ENCODE data around the gene ARRDC1.
"Not testable (repeated sequence)": the region's sequence is repeated elsewhere in the genome, so short reads cannot be mapped to it uniquely, and the experiment has no call there.

ARRDC1 gene, protein sequence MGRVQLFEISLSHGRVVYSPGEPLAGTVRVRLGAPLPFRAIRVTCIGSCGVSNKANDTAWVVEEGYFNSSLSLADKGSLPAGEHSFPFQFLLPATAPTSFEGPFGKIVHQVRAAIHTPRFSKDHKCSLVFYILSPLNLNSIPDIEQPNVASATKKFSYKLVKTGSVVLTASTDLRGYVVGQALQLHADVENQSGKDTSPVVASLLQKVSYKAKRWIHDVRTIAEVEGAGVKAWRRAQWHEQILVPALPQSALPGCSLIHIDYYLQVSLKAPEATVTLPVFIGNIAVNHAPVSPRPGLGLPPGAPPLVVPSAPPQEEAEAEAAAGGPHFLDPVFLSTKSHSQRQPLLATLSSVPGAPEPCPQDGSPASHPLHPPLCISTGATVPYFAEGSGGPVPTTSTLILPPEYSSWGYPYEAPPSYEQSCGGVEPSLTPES

GRCh38 chr9:137605121-137606004 lies at the start of gene ARRDC1:
Gene ARRDC1 (plus strand): TSS chr9:137605686. CDS start chr9:137605718, 32 bp downstream.
- DNase-seq (ENCODE audit: low read depth in 1 of 2, low spot score in 1 of 2): peak; percentile 86 to 88

- no peak for DNase-seq (ENCODE audit: low read depth in 1 of 2, low spot score in 1 of 2)
These were observed 49.2 kb upstream of the ARRDC1 start for GRCh38 chr9:137556069-137556838.

DNA sequence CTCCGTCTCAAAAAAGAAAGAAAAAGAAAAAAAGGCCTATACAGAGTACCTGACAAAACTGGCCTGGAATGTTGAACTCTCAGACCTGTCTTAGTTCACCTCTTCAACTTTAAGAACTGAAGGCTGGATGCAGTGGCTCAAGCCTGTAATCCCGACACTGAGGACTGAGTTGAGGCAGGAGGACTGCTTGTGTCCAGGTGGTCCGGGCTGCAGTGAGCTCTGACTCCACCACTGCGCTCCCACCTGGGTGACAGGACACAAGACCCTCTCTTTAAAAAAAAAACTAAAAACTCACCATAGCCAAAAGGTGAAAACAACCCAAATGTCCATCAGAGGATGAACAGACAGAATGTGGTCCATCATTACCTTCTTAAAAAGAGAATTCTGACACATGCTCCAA lies 47.4 kb upstream of the ARRDC1 start:
- DNase-seq (ENCODE audit: low read depth in 1 of 2, low spot score in 1 of 2): no peak

- DNase-seq (ENCODE audit: low read depth in 1 of 2, low spot score in 1 of 2): no peak
These were observed 41.4 kb upstream of the ARRDC1 start for GRCh38 chr9:137564134-137564533.

DNA sequence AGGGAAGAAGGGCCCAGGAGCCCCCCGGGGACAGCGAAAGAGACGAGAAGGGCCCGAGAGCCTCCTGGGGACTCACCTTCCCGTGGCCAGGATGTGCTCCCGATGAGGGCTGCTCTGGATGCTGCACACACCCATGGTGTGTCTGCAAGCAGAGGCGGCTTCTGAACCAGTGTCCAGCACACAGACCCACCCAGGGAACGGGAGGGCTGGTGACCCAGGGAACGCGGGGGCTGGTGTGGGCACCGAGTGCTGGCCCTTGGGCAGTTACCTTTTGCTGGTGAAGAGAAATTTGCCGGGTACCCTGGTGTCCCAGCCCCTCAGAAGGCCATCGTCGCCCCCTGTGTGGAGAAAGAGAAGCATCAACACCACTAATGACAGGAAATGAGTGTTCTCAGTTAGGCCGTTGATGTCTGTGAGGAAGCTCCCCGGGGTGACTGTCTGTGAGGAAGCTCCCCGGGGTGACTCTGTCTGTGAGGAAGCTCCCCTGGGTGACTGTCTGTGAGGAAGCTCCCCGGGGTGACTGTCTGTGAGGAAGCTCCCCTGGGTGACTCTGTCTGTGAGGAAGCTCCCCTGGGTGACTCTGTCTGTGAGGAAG lies 40.6 kb upstream of the ARRDC1 start:
- DNase-seq (ENCODE audit: low read depth in 1 of 2, low spot score in 1 of 2): no peak

DNA sequence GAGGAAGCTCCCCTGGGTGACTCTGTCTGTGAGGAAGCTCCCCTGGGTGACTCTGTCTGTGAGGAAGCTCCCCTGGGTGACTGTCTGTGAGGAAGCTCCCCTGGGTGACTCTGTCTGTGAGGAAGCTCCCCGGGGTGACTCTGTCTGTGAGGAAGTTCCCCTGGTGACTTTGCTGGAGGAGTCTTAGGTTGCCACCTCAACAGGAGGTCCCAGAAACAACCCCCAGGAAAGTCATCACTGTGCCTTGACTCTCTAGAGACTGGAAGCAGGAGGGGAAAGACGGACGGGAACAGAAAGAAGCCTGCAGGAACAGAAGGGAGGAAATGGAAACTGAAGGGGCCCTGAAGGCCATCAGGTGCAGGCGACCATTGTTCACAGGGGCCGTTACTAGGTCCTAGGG lies 37.0 kb upstream of the ARRDC1 start:
- DNase-seq (ENCODE audit: low read depth in 1 of 2, low spot score in 1 of 2): not testable (repeated sequence)

DNA sequence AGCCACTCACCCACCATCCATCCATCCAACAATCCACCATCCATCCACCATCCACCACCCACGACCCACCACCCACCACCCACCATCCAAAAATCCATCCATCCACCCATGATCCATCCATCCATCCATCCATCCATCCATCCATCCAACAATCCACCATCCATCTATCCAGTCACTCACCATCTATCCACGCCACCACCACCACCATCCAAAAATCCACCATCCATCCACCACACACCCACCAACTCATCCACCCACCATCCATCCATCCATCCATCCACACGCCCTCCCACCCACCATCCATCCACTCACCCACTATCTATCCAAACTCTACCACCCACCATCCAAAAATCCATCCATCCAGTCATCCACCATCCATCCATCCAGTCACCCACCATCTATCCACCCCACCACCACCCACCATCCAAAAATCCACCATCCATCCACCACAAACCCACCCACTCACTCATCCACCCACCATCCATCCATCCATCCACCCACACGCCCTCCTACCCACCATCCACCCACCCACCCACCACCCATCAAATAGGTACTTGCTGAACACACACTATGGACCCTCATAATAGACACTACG lies 35.8 kb upstream of the ARRDC1 start:
- no peak for DNase-seq (ENCODE audit: low read depth in 1 of 2, low spot score in 1 of 2)

DNA sequence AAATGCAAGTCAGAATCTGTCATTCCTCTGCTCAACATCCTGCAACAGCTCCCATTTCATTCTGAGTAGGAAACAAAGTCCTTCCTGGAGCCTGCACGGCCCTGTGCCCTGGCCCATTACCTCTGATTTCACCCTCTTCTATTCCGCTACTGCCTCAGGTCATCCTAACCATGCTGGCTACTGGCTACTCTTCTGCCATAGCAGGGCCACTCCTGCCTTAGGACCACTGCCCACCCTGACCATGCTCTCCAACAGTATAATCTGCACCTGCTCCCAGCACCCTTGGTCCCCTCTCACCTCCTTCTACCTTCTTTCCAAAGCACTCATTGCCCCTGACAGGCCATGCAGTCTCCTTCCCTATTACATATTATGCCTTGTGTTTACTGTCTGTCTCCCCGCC lies 34.9 kb upstream of the ARRDC1 start:
- no peak for DNase-seq (ENCODE audit: low read depth in 1 of 2, low spot score in 1 of 2)

- DNase-seq (ENCODE audit: low read depth in 1 of 2, low spot score in 1 of 2): no peak
These were observed 31.3 kb upstream of the ARRDC1 start for GRCh38 chr9:137574192-137574591.

DNA sequence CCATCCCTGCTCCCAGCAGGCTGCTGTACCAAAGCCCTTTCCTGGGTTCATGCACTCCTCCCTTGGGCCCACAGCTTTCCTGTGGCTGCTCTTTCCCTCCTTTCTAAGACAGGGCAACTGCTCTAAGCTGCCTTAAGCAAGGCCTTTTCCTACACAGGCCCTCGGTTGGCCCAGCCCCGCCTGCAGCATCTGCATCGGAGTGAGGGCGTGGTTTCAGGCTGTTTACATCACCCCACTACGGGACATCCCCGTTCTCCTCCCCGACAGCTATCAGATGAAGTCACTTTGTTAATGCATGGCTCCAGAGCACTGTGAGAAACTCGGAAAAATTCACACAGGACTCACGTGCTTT lies 30.1 kb upstream of the ARRDC1 start:
- no peak for DNase-seq (ENCODE audit: low read depth in 1 of 2, low spot score in 1 of 2)

- DNase-seq (ENCODE audit: low read depth in 1 of 2, low spot score in 1 of 2): no peak
These were observed 29.6 kb upstream of the ARRDC1 start for GRCh38 chr9:137575716-137576411.

DNA sequence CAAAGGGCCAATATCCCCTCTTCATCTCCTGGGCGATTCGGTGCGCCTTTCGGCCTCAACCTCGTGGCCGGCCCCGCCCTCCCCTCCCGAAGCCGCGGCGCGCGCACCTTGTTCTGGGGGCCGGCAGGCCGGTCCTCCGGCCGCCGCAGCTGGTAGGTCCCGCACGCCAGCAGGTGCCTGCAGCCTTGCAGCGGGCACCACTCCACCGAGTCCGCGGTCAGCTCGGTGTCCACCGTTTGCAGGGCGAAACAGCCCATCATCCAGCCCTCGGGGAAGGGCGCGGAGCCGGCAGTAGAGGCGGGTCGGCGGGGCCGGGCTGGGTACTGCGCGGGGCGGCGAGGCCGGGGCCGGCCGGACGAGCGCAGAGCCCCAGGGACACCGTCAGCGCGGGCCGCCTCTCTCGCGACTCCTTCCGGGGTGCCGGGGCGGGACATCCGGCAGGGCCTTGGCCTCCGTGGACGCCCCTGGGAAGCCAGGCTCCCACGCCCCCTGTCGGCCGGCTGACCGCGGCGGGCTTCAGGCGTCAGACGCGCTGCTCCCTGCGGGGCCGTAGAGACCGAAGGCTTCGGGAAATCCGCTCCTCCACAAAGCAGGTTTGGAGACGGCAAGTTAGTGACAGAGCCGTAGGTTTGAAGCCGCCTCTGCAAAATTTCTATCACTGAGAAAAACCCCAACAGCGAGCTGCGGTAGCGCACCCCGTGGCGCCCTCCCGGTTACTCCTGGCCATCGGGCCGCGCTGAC lies 26.8 kb upstream of the ARRDC1 start, which contains the start of gene DPH7:
Gene DPH7, minus strand, starts transcription at position 408 of the 741 bp plus-strand sequence. Its CDS starts 148 bp downstream, at position 260.
- peak; percentile 91 to 97 for DNase-seq (ENCODE audit: low read depth in 1 of 2, low spot score in 1 of 2)

DNA sequence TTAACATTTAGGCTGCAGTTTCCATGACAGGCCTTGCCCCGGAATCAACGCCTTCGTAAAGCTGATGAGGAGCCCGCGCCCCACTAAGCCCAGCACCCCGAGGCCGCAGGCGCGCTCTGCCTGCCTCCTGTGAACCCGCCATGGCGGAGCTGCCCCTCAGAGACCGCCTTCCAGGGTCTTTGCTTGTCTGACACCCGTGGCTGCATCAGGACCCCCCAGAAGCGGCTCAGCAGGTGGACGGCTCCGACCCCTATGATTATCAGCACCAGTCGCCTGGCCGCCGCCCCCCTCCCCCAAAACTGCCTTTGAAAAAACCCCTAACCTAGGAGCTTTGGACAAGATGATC lies 26.3 kb upstream of the ARRDC1 start:
- no peak for DNase-seq (ENCODE audit: low read depth in 1 of 2, low spot score in 1 of 2)

DNA sequence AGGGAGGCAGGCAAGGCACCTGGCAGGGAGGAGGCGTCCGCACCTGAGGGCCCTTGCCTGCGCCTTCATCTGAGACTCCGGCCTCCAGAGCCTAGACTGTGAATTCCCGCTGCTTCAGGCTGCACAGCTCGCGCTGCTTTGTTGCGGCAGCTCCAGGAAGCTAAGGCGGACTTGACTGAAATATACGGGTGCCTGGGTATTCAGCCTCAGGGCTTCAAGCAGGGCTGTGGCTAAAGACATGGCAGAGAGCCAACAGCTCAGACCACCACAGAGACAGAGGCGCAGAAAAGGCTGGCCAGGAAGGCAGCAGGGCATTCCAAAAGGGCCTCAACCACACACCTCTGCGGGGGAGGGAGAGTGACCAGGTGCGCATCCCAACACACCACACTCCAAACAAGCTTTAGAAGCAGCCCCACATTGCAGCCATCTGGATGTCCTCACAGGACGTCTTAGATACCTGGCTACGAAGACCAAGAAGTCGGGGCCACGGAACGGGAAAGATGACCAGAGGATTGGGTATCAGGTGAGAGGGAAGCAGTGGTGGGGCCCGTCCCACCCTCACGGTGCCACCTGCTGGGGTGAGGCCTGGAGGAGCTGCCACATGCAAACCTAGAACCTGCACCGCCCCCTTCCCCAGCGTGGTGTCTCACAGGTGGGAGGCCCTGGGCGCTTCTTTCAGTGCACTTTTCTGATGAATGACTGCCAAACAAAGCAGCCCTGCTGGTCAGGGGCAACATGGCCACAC lies 25.1 kb upstream of the ARRDC1 start:
- DNase-seq (ENCODE audit: low read depth in 1 of 2, low spot score in 1 of 2): no peak

GRCh38 chr9:137580954-137581322 lies 24.5 kb upstream of the ARRDC1 start:
- no peak for DNase-seq (ENCODE audit: low read depth in 1 of 2, low spot score in 1 of 2)

GRCh38 chr9:137581361-137582285 lies 23.9 kb upstream of the ARRDC1 start:
- DNase-seq (ENCODE audit: low read depth in 1 of 2, low spot score in 1 of 2): no peak

GRCh38 chr9:137582286-137582860 lies 23.1 kb upstream of the ARRDC1 start:
- no peak for DNase-seq (ENCODE audit: low read depth in 1 of 2, low spot score in 1 of 2)
